Prostate gland (tissue), 2 donors: ENCODE data around the gene POPDC3. TPM values are rescaled to one million over a fixed set of nuclear protein-coding genes. Genes with fewer than 3 reads are reported as not detected.

ENCODE experiments used
- DNase-seq: peaks from one replicate; pipeline ENCODE4 v3.0.0-alpha.2; 2019; ENCODE audit warnings: low spot score
- H3K27ac ChIP-seq, 2 donors: fragments of 200-600 bp; sonication (generic); 2 replicates each; pipeline ENCODE4 v1.5.1; 2017 to 2019
- H3K27me3 ChIP-seq: fragments of 200-600 bp; sonication (generic); replicated peaks from 2 replicates; pipeline ENCODE4 v1.5.1; 2019; ENCODE audit not compliant: insufficient read depth
- H3K36me3 ChIP-seq, 2 donors: fragments of 200-600 bp; sonication (generic); 1 replicate in 1 of 2; 2 replicates in 1 of 2; pipeline versions ENCODE4 v1.5.1 to v1.8.1; 2017 to 2019
- H3K4me1 ChIP-seq: fragments of 200-600 bp; sonication (generic); replicated peaks from 2 replicates; pipeline ENCODE4 v1.5.1; 2019
- H3K4me3 ChIP-seq, 2 donors: fragments of 200-600 bp; sonication (generic); 2 replicates each; pipeline ENCODE4 v1.5.1; 2017 to 2019
- H3K9me3 ChIP-seq: fragments of 200-600 bp; sonication (generic); 2 replicates; pipeline ENCODE4 v1.5.1; 2017
- POLR2A ChIP-seq: fragments of 450-650 bp; IDR thresholded peaks from one replicate; pipeline ENCODE4 v1.6.1; 2016; ENCODE audit warnings: antibody characterized with exemption, mild to moderate bottlenecking
- POLR2AphosphoS5 ChIP-seq: sonication (generic); formaldehyde crosslinking; IDR thresholded peaks from one replicate; pipeline ENCODE4 v1.6.1; 2017; ENCODE audit warnings: antibody characterized with exemption
- WGBS: methylation state at CpG from one replicate; pipeline ENCODE4 v1.1.5; 2018; 5-methylcytosine and 5-hydroxymethylcytosine counted together
- intact Hi-C: fragments of 100-400 bp; cut with DNase I; formaldehyde crosslinking; loops from one replicate; pipeline ENCODE4 v1.14.2; 2022
- total RNA-seq, 2 donors: library from RNA; depleted of rRNA; stranded (reverse); fragments of >200 nt; gene quantifications; one replicate each; pipeline ENCODE4 v1.1.0, GENCODE V29; 2016
- TF ChIP-seq, protein P1 (sequence below), 4 experiments: fragments of 200-600 bp in 2 of 4; fragments of 450-650 bp in 2 of 4; sonication (generic) in 2 of 4; IDR thresholded peaks; 1 replicate in 3 of 4; 2 replicates in 1 of 4; pipeline ENCODE4 v1.5.1; 2016 to 2019; ENCODE audit warnings: antibody characterized with exemption in 4 of 4, mild to moderate bottlenecking in 2 of 4, moderate library complexity in 2 of 4

The POPDC3 gene
- total RNA-seq, 2 donors from 2014 or later = 2.3 TPM; not detected in 1

DNA sequence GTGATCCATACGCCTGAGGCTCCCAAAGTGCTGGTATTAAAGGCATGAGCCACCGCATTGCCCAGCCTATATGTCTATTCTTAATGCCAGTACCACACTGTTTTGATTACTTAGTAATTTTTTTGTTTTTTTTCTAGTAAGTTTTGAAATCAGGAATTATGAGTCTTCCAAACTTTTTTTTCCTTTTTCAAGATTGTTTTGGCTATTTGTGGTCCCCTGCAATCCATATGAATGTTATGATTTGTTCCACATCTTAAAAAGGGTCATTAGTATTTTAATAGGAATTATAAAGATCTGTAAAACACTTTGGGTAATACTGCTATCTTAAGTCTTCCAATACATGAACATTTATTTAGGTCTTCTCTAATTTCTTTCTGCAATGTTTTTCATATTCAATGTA is 6.8 kb upstream of the POPDC3 start:
- Histone ChIP-seq H3K4me1 (no peaks in the 10 kb centered on the region), H3K36me3 (no peaks in the 10 kb centered on the region), H3K27ac (no peak overlapping the region), H3K4me3 (no peak overlapping the region), H3K27me3 (peaks cover 2% of the 10 kb centered on the region), H3K9me3 (no peaks in the 10 kb centered on the region)
- intact Hi-C loops = no loop called here
- DNase-seq = no peak
- WGBS = 95% methylated on average over 2 of the region's 2 CpGs
- TF ChIP-seq POLR2AphosphoS5 = no peak
- TF ChIP-seq, protein P1, sequence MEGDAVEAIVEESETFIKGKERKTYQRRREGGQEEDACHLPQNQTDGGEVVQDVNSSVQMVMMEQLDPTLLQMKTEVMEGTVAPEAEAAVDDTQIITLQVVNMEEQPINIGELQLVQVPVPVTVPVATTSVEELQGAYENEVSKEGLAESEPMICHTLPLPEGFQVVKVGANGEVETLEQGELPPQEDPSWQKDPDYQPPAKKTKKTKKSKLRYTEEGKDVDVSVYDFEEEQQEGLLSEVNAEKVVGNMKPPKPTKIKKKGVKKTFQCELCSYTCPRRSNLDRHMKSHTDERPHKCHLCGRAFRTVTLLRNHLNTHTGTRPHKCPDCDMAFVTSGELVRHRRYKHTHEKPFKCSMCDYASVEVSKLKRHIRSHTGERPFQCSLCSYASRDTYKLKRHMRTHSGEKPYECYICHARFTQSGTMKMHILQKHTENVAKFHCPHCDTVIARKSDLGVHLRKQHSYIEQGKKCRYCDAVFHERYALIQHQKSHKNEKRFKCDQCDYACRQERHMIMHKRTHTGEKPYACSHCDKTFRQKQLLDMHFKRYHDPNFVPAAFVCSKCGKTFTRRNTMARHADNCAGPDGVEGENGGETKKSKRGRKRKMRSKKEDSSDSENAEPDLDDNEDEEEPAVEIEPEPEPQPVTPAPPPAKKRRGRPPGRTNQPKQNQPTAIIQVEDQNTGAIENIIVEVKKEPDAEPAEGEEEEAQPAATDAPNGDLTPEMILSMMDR (IDR thresholded peaks at IDR 0.05) = no peak
- TF ChIP-seq POLR2A = no peak

DNA sequence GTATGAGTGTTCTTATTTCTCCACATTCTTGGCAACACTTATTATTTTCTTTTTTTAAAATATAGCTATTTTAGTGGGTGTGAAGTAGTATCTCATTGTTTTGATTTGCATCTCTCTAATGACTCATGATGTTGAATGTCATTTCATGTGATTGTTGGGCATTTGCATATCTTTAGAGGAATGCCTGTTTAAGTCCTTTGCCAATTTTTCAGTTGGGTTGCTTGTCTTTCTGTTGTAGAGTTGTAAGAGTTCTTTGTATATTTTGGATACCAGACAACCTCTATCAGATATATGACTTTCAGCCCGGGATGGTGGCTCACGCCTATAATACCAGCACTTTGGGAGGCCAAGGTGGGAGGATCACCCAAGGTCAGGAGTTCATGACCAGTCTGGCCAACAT is 5.1 kb upstream of the POPDC3 start:
- Histone ChIP-seq H3K27ac (no peak overlapping the region), H3K4me3 (no peak overlapping the region), H3K4me1 (no peaks in the 10 kb centered on the region), H3K9me3 (no peaks in the 10 kb centered on the region), H3K27me3 (peaks cover 2% of the 10 kb centered on the region), H3K36me3 (no peaks in the 10 kb centered on the region)
- WGBS = 54% methylated on average over 2 of the region's 2 CpGs
- intact Hi-C loops = no loop called here
- TF ChIP-seq, protein P1 (IDR thresholded peaks at IDR 0.05) = no peak
- no peak for TF ChIP-seq POLR2A
- DNase-seq = no peak

- no peak overlapping the region for H3K27ac ChIP-seq
- DNase-seq = no peak
- no peaks in the 10 kb centered on the region for H3K9me3 ChIP-seq
- no peaks in the 10 kb centered on the region for H3K4me1 ChIP-seq
- H3K27me3 ChIP-seq = peaks cover 2% of the 10 kb centered on the region
- no peaks in the 10 kb centered on the region for H3K36me3 ChIP-seq
- TF ChIP-seq POLR2A (no peak), POLR2AphosphoS5 (no peak)
- TF ChIP-seq, protein P1 (IDR thresholded peaks at IDR 0.05) = no peak
- 88% methylated on average over 4 of the region's 4 CpGs for WGBS
- intact Hi-C loops = no loop called here
- H3K4me3 ChIP-seq = no peak overlapping the region
These were observed 2.2 kb upstream of the POPDC3 start for GRCh38 chr6:105181981-105182515.

- no peaks in the 10 kb centered on the region for H3K4me1 ChIP-seq
- H3K27ac ChIP-seq = no peak overlapping the region
- no peaks in the 10 kb centered on the region for H3K27me3 ChIP-seq
- no peak overlapping the region for H3K4me3 ChIP-seq
- TF ChIP-seq POLR2AphosphoS5 = no peak
- no peak for TF ChIP-seq POLR2A
- TF ChIP-seq, protein P1 (IDR thresholded peaks at IDR 0.05) = no peak
- 68% methylated on average over 5 of the region's 5 CpGs for WGBS
- intact Hi-C loops = no loop called here
- H3K36me3 ChIP-seq = no peaks in the 10 kb centered on the region
- no peaks in the 10 kb centered on the region for H3K9me3 ChIP-seq
- no peak for DNase-seq
These were observed 1.2 kb downstream of the POPDC3 start for GRCh38 chr6:105178636-105179035.

DNA sequence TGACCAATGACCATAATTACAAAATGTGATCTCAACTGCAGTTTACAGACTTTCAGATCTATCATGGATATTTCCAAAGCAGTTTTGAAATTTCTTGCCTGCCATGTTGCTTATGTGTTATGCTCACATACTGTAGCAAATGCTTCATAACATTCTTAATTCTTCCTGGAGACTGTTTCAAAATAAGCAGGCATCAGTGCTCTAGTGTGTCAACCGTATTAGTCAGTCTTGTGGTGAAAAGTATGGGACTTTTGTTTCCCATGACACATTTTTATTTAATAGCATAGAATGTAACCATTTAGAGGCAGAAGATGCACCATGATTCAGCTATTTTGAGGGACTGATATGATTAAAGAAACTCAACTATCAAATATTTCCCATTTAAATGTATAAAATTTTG is 1.7 kb downstream of the POPDC3 start:
- H3K9me3 ChIP-seq = no peaks in the 10 kb centered on the region
- WGBS = 66% methylated on average over 1 of the region's 1 CpG
- H3K4me3 ChIP-seq = no peak overlapping the region
- no peaks in the 10 kb centered on the region for H3K27me3 ChIP-seq
- H3K4me1 ChIP-seq = no peaks in the 10 kb centered on the region
- intact Hi-C loops = no loop called here
- TF ChIP-seq POLR2A (no peak), POLR2AphosphoS5 (no peak)
- TF ChIP-seq, protein P1 (IDR thresholded peaks at IDR 0.05) = no peak
- H3K36me3 ChIP-seq = no peaks in the 10 kb centered on the region
- DNase-seq = no peak
- H3K27ac ChIP-seq = no peak overlapping the region
